GM23248 (cell line): ENCODE data around the gene ETV6. TPM values are rescaled to one million over a fixed set of nuclear protein-coding genes. Genes with fewer than 3 reads are reported as not detected.

Experiments
- DNase-seq: peaks from one replicate; pipeline ENCODE4 v3.0.0-alpha.2; 2015
- H2AFZ ChIP-seq: fragments of 200-600 bp; sonication (generic); 2 replicates; pipeline ENCODE4 v1.6.1; 2016; ENCODE audit warnings: antibody characterized with exemption
- H3F3A ChIP-seq: fragments of 200-600 bp; sonication (generic); 2 replicates; pipeline ENCODE4 v1.6.1; 2016; ENCODE audit warnings: mild to moderate bottlenecking, antibody characterized with exemption, mixed run types; ENCODE audit not compliant: insufficient read depth
- H3K27ac ChIP-seq: fragments of 200-600 bp; sonication (generic); 2 replicates; pipeline ENCODE4 v1.5.1; 2016; ENCODE audit warnings: mild to moderate bottlenecking
- H3K27me3 ChIP-seq: fragments of 200-600 bp; sonication (generic); replicated peaks from 2 replicates; pipeline ENCODE4 v1.6.1; 2016; ENCODE audit warnings: mild to moderate bottlenecking; ENCODE audit not compliant: insufficient read depth
- H3K36me3 ChIP-seq: fragments of 200-600 bp; sonication (generic); 2 replicates; pipeline ENCODE4 v1.6.1; 2016; ENCODE audit warnings: low read depth, mild to moderate bottlenecking
- H3K4me1 ChIP-seq: fragments of 200-600 bp; sonication (generic); 2 replicates; pipeline ENCODE4 v1.6.1; 2016; ENCODE audit warnings: mild to moderate bottlenecking; ENCODE audit not compliant: insufficient read depth
- H3K4me2 ChIP-seq: fragments of 200-600 bp; sonication (generic); one replicate; pipeline ENCODE4 v1.6.1; 2016; ENCODE audit warnings: mild to moderate bottlenecking; ENCODE audit not compliant: unreplicated experiment
- H3K4me3 ChIP-seq: fragments of 200-600 bp; sonication (generic); 2 replicates; pipeline ENCODE4 v1.5.1; 2016; ENCODE audit warnings: mild to moderate bottlenecking
- H3K79me2 ChIP-seq: fragments of 200-600 bp; sonication (generic); 2 replicates; pipeline ENCODE4 v1.6.1; 2016; ENCODE audit warnings: mild to moderate bottlenecking; ENCODE audit not compliant: insufficient read depth
- H3K9ac ChIP-seq: fragments of 200-600 bp; sonication (generic); 2 replicates; pipeline ENCODE4 v1.6.1; 2016; ENCODE audit warnings: mild to moderate bottlenecking
- H3K9me2 ChIP-seq: fragments of 200-600 bp; sonication (generic); 2 replicates; pipeline ENCODE4 v1.6.1; 2016; ENCODE audit warnings: mixed run types, mild to moderate bottlenecking, moderate library complexity; ENCODE audit not compliant: insufficient read depth
- H3K9me3 ChIP-seq: fragments of 200-600 bp; sonication (generic); one replicate; pipeline ENCODE4 v1.6.1; 2017; ENCODE audit warnings: low read depth
- H4K20me1 ChIP-seq: fragments of 200-600 bp; sonication (generic); 2 replicates; pipeline ENCODE4 v1.6.0; 2016; ENCODE audit not compliant: insufficient read depth
- EZH2 ChIP-seq: fragments of 200-600 bp; sonication (generic); IDR thresholded peaks from 2 replicates; pipeline ENCODE4 v1.6.1; 2018; ENCODE audit warnings: antibody characterized with exemption, mild to moderate bottlenecking; ENCODE audit not compliant: insufficient read depth, poor library complexity, severe bottlenecking
- EZH2phosphoT487 ChIP-seq: fragments of 200-600 bp; sonication (generic); IDR thresholded peaks from 2 replicates; pipeline ENCODE4 v1.6.1; 2018; ENCODE audit warnings: antibody characterized with exemption, moderate library complexity, mild to moderate bottlenecking, low read depth; ENCODE audit not compliant: insufficient read depth
- WGBS, 2 experiments: methylation state at CpG; one replicate each; pipeline ENCODE4 v1.1.6; 2015 to 2017; ENCODE audit warnings: low lambda C conversion rate in 2 of 2, low coverage in 1 of 2; ENCODE audit errors: missing lambda C conversion rate in 2 of 2; 5-methylcytosine and 5-hydroxymethylcytosine counted together
- in situ Hi-C: fragments of 300-500 bp; cut with MboI; formaldehyde crosslinking; loops from 2 replicates; pipeline ENCODE4 v1.15.0; 2020
- polyA plus RNA-seq: library from polyadenylated mRNA; unstranded; fragments of >200 nt; fragmentation: Nextera tagmentation; extraction: Ambion mirVana; gene quantifications from 2 replicates; pipeline ENCODE4 v1.2.1, GENCODE V29; 2016
- total RNA-seq: library from RNA; depleted of rRNA; stranded (reverse); fragments of >200 nt; shearing (Covaris generic); gene quantifications from 2 replicates; pipeline ENCODE4 v1.2.3, GENCODE V29; 2014

ETV6 gene
- total and polyA plus RNA-seq, 2 experiments from 2014 or later, result 2.5 to 10.4 TPM

- peaks cover 5% of the 10 kb centered on the region; the same call in 1 of the 2 replicates for H3K4me1 ChIP-seq
- in situ Hi-C loops, result no loop called here
- H3K9ac ChIP-seq, result no peak overlapping the region
- H2AFZ ChIP-seq, result no peak overlapping the region
- no peak overlapping the region for H3K4me3 ChIP-seq
- no peaks in the 10 kb centered on the region; the same call in 1 of the 2 replicates for H4K20me1 ChIP-seq
- H3K9me2 ChIP-seq, result no peaks in the 10 kb centered on the region
- TF ChIP-seq EZH2 (no peak), EZH2phosphoT487 (no peak)
- H3K27me3 ChIP-seq, result no peaks in the 10 kb centered on the region
- no peaks in the 10 kb centered on the region for H3F3A ChIP-seq
- no peaks in the 10 kb centered on the region for H3K36me3 ChIP-seq
- peaks cover 32% of the 10 kb centered on the region for H3K79me2 ChIP-seq
- no peak overlapping the region for H3K4me2 ChIP-seq
- H3K27ac ChIP-seq, result no peak overlapping the region
- no peak for DNase-seq
- 72 to 78% methylated on average over 4 of the region's 4 CpGs for WGBS, 2 experiments
- no peaks in the 10 kb centered on the region for H3K9me3 ChIP-seq
Observed at GRCh38 chr12:11754256-11754655, 104.8 kb downstream of the ETV6 start.

GRCh38 chr12:11755302-11755930 lies 105.9 kb downstream of the ETV6 start:
- Histone ChIP-seq H3K4me2 (peak overlapping the region; percentile 6), H3K9me3 (no peaks in the 10 kb centered on the region), H4K20me1 (no peaks in the 10 kb centered on the region), H3K36me3 (no peaks in the 10 kb centered on the region), H3F3A (no peaks in the 10 kb centered on the region), H3K4me3 (no peak overlapping the region), H3K9ac (no peak overlapping the region), H2AFZ (no peak overlapping the region), H3K27ac (no peak overlapping the region), H3K9me2 (no peaks in the 10 kb centered on the region), H3K79me2 (peaks cover 20% of the 10 kb centered on the region), H3K4me1 (peaks cover 5% of the 10 kb centered on the region; the same call in 1 of the 2 replicates), H3K27me3 (no peaks in the 10 kb centered on the region)
- 44 to 46% methylated on average over 5 of the region's 5 CpGs for WGBS, 2 experiments
- in situ Hi-C loops, result no loop called here
- no peak for TF ChIP-seq EZH2
- TF ChIP-seq EZH2phosphoT487, result no peak
- DNase-seq, result no peak

GRCh38 chr12:11756022-11756421 lies 106.5 kb downstream of the ETV6 start:
- Histone ChIP-seq H3K4me3 (no peak overlapping the region), H3K27me3 (no peaks in the 10 kb centered on the region), H3F3A (no peaks in the 10 kb centered on the region), H3K27ac (no peak overlapping the region), H2AFZ (no peak overlapping the region), H3K4me2 (peak overlapping the region; percentile 6), H3K79me2 (peaks cover 17% of the 10 kb centered on the region), H3K4me1 (peaks cover 5% of the 10 kb centered on the region; the same call in 1 of the 2 replicates), H3K9ac (no peak overlapping the region), H3K9me3 (no peaks in the 10 kb centered on the region), H3K9me2 (no peaks in the 10 kb centered on the region), H4K20me1 (no peaks in the 10 kb centered on the region), H3K36me3 (no peaks in the 10 kb centered on the region)
- no peak for TF ChIP-seq EZH2phosphoT487
- no peak for TF ChIP-seq EZH2
- in situ Hi-C loops, result no loop called here
- 69 to 90% methylated on average over 2 of the region's 2 CpGs for WGBS, 2 experiments
- DNase-seq, result no peak

GRCh38 chr12:11756523-11756922 lies 107.0 kb downstream of the ETV6 start:
- TF ChIP-seq EZH2phosphoT487 (no peak), EZH2 (no peak)
- Histone ChIP-seq H3K9ac (no peak overlapping the region), H3K4me2 (no peak overlapping the region), H3F3A (no peaks in the 10 kb centered on the region), H3K27me3 (no peaks in the 10 kb centered on the region), H4K20me1 (no peaks in the 10 kb centered on the region), H3K4me1 (peaks cover 5% of the 10 kb centered on the region; the same call in 1 of the 2 replicates), H3K4me3 (no peak overlapping the region), H3K27ac (no peak overlapping the region), H3K9me2 (no peaks in the 10 kb centered on the region), H3K79me2 (peaks cover 17% of the 10 kb centered on the region), H3K9me3 (no peaks in the 10 kb centered on the region), H2AFZ (no peak overlapping the region), H3K36me3 (no peaks in the 10 kb centered on the region)
- in situ Hi-C loops, result no loop called here
- 92 to 94% methylated on average over 6 of the region's 6 CpGs for WGBS, 2 experiments
- no peak for DNase-seq
